Measurements from ENCODE around the gene FCAMR. TPM values are rescaled to one million over a fixed set of nuclear protein-coding genes. Genes with fewer than 3 reads are reported as not detected.

FCAMR gene
- total RNA-seq, 2 donors from 2014 or later: 0.56 to 4.5 TPM

GRCh38 chr1:206982216-206982615 is 12.0 kb upstream of the FCAMR start:
- Histone ChIP-seq H3K9me3 (no peaks in the 10 kb centered on the region), H3K27ac (no peak overlapping the region), H3K36me3 (no peaks in the 10 kb centered on the region), H3K4me3 (no peak overlapping the region), H3K4me1 (peaks cover 4% of the 10 kb centered on the region), H3K9ac (ENCODE audit: low read depth in 2 of 2, low read length in 2 of 2) (no peak overlapping the region), H3K27me3 (no peaks in the 10 kb centered on the region)
- peak; percentile 63 for TF ChIP-seq CTCF (IDR thresholded peaks at IDR 0.05)
- intact Hi-C loops (cut with DNase I): loop anchor here (5.0 kb wide), 4 partner anchors 60 to 245 kb away; partner anchors contain the start of genes FCMR and IL20
- DNase-seq: peak; percentile 72

DNA sequence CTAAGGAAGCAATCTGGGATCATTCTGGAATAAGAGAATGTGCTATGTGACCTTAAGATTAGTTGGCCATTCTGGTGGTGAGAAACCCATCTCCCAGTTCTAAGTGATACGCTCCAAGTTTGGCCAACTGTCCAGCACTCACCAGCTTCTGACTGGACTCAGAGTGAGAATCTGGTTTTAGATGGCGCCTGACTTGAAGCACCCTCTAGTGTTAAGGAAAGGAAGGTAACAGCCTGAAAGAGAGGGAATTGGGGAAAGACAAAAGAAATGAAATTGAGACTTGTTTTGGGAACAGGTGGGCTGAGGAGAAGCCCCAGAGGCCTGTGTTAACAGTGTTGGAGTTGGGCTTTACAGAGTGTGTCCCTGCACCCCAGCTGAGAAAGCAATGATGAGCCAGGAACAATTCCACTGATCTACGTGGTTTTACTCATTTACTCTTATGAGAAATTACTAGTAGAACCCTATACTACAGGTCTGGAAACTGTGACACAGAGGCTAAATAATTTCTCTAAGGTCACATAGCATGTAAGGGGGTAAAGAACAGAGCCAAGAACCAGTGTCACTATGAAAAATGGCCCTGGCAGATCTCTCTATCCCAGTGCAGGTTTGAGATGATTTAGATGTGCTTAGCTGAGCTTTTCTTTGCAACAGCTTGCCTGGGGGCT is 9.3 kb upstream of the FCAMR start:
- no peak for DNase-seq
- Histone ChIP-seq H3K9me3 (no peaks in the 10 kb centered on the region), H3K27me3 (no peaks in the 10 kb centered on the region), H3K4me3 (no peak overlapping the region), H3K4me1 (peaks cover 4% of the 10 kb centered on the region), H3K27ac (peak overlapping the region; percentile 68), H3K36me3 (no peaks in the 10 kb centered on the region), H3K9ac (ENCODE audit: low read depth in 2 of 2, low read length in 2 of 2) (peak overlapping the region in 1 of 2 donors; percentile 5)
- intact Hi-C loops (cut with DNase I): loop anchor here (5.0 kb wide), 5 partner anchors 37 to 242 kb away; partner anchors contain the start of genes FCMR and IL20
- TF ChIP-seq CTCF (IDR thresholded peaks at IDR 0.05): peak; percentile 45

- DNase-seq: peak; percentile 66
- intact Hi-C loops (cut with DNase I): loop anchor here (5.0 kb wide), 1 partner anchor 36 kb away; no protein-coding TSS in a partner anchor
- Histone ChIP-seq H3K9me3 (no peaks in the 10 kb centered on the region), H3K27me3 (no peaks in the 10 kb centered on the region), H3K4me1 (peaks cover 11% of the 10 kb centered on the region), H3K27ac (peak overlapping the region; percentile 68), H3K4me3 (no peak overlapping the region), H3K36me3 (no peaks in the 10 kb centered on the region), H3K9ac (ENCODE audit: low read depth in 2 of 2, low read length in 2 of 2) (peak overlapping the region in 1 of 2 donors; percentile 6)
- no peak for TF ChIP-seq CTCF (IDR thresholded peaks at IDR 0.05)
Measured at GRCh38 chr1:206978259-206978658, 8.0 kb upstream of the FCAMR start.

GRCh38 chr1:206975306-206975705 is 5.0 kb upstream of the FCAMR start:
- Histone ChIP-seq H3K4me1 (peaks cover 24% of the 10 kb centered on the region), H3K9ac (ENCODE audit: low read depth in 2 of 2, low read length in 2 of 2) (no peak overlapping the region), H3K4me3 (no peak overlapping the region), H3K36me3 (no peaks in the 10 kb centered on the region), H3K9me3 (no peaks in the 10 kb centered on the region), H3K27me3 (no peaks in the 10 kb centered on the region), H3K27ac (no peak overlapping the region)
- intact Hi-C loops (cut with DNase I): loop anchor here (5.0 kb wide), 1 partner anchor 33 kb away; no protein-coding TSS in a partner anchor
- TF ChIP-seq CTCF (IDR thresholded peaks at IDR 0.05): no peak
- DNase-seq: peak; percentile 75

- H3K4me1 ChIP-seq: peaks cover 23% of the 10 kb centered on the region
- intact Hi-C loops (cut with DNase I): no loop called here
Measured at GRCh38 chr1:206974140-206974539, 3.9 kb upstream of the FCAMR start.

More at GRCh38 chr1:206974140-206974539, 3.9 kb upstream of the FCAMR start:
- H3K4me3 ChIP-seq: no peak overlapping the region
- no peaks in the 10 kb centered on the region for H3K36me3 ChIP-seq
- no peak for DNase-seq
- no peaks in the 10 kb centered on the region for H3K9me3 ChIP-seq
- no peaks in the 10 kb centered on the region for H3K27me3 ChIP-seq
- H3K27ac ChIP-seq: peak overlapping the region; percentile 66
- no peak for TF ChIP-seq CTCF (IDR thresholded peaks at IDR 0.05)
- peak overlapping the region in 1 of 2 donors; percentile 52 for H3K9ac ChIP-seq (ENCODE audit: low read depth in 2 of 2, low read length in 2 of 2)

Data from colonic mucosa (tissue), 4 donors.